Activated CD4-positive, alpha-beta memory T cell treated with anti-CD3 and anti-CD28 coated beads, Interleukin-2, amount 10 ng/mL, durations not matched to agents 7 days and 5 days (primary cell): ENCODE results near the gene KCNMB1. TPM values are rescaled to one million over a fixed set of nuclear protein-coding genes. Genes with fewer than 3 reads are reported as not detected.
"Not testable (repeated sequence)": the region's sequence is repeated elsewhere in the genome, so short reads cannot be mapped to it uniquely, and the experiment has no call there.

Experiments used
- CTCF ChIA-PET: fragments of 350-600 bp; sonication (Branson Sonifier 250); formaldehyde crosslinking; loops from one replicate; lab custom pipeline; 2021; ENCODE audit warnings: antibody characterized with exemption, inconsistent platforms; lab: Charles Lee
- POLR2A ChIA-PET: fragments of 350-600 bp; sonication (Branson Sonifier 250); formaldehyde crosslinking; loops from one replicate; lab custom pipeline; 2021; ENCODE audit warnings: antibody characterized with exemption; lab: Charles Lee
- DNase-seq: peaks from one replicate; pipeline ENCODE4 v3.0.0-alpha.2; 2020
- H3K27ac Mint-ChIP-seq: one replicate; pipeline ENCODE4 v1.8.0; 2021; ENCODE audit warnings: mild to moderate bottlenecking, mixed read lengths
- H3K27me3 Mint-ChIP-seq: one replicate; pipeline ENCODE4 v1.8.0; 2021; ENCODE audit warnings: mixed read lengths
- H3K36me3 Mint-ChIP-seq: one replicate; pipeline ENCODE4 v1.8.0; 2021; ENCODE audit warnings: low read depth, mixed read lengths
- H3K4me1 Mint-ChIP-seq: one replicate; pipeline ENCODE4 v1.8.0; 2021; ENCODE audit warnings: mixed read lengths
- H3K4me3 Mint-ChIP-seq: one replicate; pipeline ENCODE4 v1.8.0; 2021; ENCODE audit warnings: mild to moderate bottlenecking, mixed read lengths
- H3K9me3 Mint-ChIP-seq: one replicate; pipeline ENCODE4 v1.8.0; 2021; ENCODE audit warnings: mixed read lengths
- total RNA-seq, 2 experiments: library from RNA; stranded (reverse); gene quantifications; one replicate each; pipeline ENCODE4 v1.2.3, GENCODE V29; 2021

KCNMB1 gene
- total RNA-seq, 2 experiments from 2014 or later, result not detected

GRCh38 chr5:170387775-170388639 lies 1.2 kb downstream of the KCNMB1 start:
- Mint-ChIP-seq H3K27me3 (peaks cover 27% of the 10 kb centered on the region), H3K4me3 (no peak overlapping the region), H3K4me1 (peaks cover 5% of the 10 kb centered on the region), H3K27ac (no peak overlapping the region), H3K36me3 (no peaks in the 10 kb centered on the region), H3K9me3 (no peaks in the 10 kb centered on the region)
- ChIA-PET CTCF (interaction anchor here (1.3 kb wide), 1 partner anchor 33 kb away, joined by 3 read pairs; no protein-coding TSS in a partner anchor), POLR2A (no interaction called here)
- DNase-seq, result no peak

GRCh38 chr5:170386743-170387395 lies 2.3 kb downstream of the KCNMB1 start:
- POLR2A ChIA-PET, result no interaction called here
- CTCF ChIA-PET, result interaction anchor here (1.3 kb wide), 1 partner anchor 34 kb away, joined by 3 read pairs; no protein-coding TSS in a partner anchor
- Mint-ChIP-seq H3K4me3 (no peak overlapping the region), H3K27ac (no peak overlapping the region), H3K4me1 (peaks cover 2% of the 10 kb centered on the region), H3K9me3 (no peaks in the 10 kb centered on the region), H3K36me3 (no peaks in the 10 kb centered on the region), H3K27me3 (peaks cover 27% of the 10 kb centered on the region)
- DNase-seq, result no peak

DNA sequence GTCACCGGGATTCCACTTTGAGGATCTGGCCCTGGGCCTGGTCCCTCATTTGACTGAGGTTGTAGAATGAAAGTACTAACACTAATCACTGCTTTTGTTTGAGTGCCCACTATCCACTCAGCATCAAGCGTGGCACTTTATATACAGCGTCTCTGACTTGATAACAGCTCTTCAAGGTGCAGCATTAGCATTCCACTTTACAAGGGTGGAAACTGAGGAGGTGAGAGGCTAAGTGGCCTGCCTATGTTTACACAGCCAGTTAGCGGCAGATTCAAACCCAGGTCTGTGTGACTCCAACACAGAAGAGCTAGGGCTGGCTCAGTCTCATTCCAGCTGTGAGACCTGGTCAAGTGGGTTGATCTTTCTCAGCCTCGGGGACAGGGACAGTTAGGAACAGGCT lies 5.9 kb downstream of the KCNMB1 start:
- no peak for DNase-seq
- no peaks in the 10 kb centered on the region for H3K4me1 Mint-ChIP-seq
- no peaks in the 10 kb centered on the region for H3K36me3 Mint-ChIP-seq
- H3K27me3 Mint-ChIP-seq, result peaks cover 16% of the 10 kb centered on the region
- ChIA-PET POLR2A (no interaction called here), CTCF (no interaction called here)
- H3K4me3 Mint-ChIP-seq, result no peak overlapping the region
- H3K27ac Mint-ChIP-seq, result no peak overlapping the region
- H3K9me3 Mint-ChIP-seq, result no peaks in the 10 kb centered on the region

- DNase-seq, result no peak
- Mint-ChIP-seq H3K4me3 (no peak overlapping the region), H3K4me1 (no peaks in the 10 kb centered on the region), H3K27me3 (peaks cover 14% of the 10 kb centered on the region), H3K36me3 (no peaks in the 10 kb centered on the region), H3K27ac (no peak overlapping the region), H3K9me3 (no peaks in the 10 kb centered on the region)
- ChIA-PET POLR2A (no interaction called here), CTCF (no interaction called here)
These were observed 6.4 kb downstream of the KCNMB1 start for GRCh38 chr5:170382790-170383189.

DNA sequence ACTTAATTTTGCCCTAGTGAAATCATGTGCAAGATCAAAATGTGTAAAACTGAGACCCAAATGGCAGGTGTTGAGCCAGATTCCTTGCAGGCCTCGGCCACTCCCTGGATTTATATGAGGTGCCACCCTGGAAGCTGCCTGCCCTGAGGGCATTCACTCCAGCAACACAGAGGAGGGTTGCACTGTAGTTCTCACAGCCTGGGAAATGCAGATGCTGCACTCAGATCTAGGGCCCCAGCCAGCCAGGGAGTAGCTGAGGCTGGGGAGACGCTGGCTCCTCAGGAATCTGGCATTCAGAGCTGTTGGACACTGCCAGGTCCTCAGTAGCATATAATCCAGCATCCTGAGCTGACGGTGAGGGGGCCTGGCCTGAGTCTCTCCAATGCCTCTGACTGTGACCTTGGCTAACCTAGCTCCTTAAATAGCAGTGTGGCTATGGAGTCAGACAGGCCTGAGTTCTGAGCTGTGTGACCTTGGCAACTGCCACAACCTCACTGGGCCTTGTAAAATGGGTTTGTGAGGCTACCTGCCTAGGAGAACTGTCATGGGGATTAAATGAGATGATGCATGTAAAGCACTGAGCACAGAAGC lies 8.7 kb downstream of the KCNMB1 start:
- POLR2A ChIA-PET, result no interaction called here
- Mint-ChIP-seq H3K27ac (no peak overlapping the region), H3K36me3 (no peaks in the 10 kb centered on the region), H3K4me3 (no peak overlapping the region), H3K27me3 (peaks cover 3% of the 10 kb centered on the region), H3K9me3 (no peaks in the 10 kb centered on the region), H3K4me1 (no peaks in the 10 kb centered on the region)
- no peak for DNase-seq
- CTCF ChIA-PET, result interaction anchor here (1.4 kb wide), 1 partner anchor 31 kb away, joined by 3 read pairs; no protein-coding TSS in a partner anchor

GRCh38 chr5:170378740-170379139 lies 10.4 kb downstream of the KCNMB1 start:
- DNase-seq, result no peak
- Mint-ChIP-seq H3K27me3 (peaks cover 4% of the 10 kb centered on the region), H3K9me3 (no peaks in the 10 kb centered on the region), H3K4me3 (no peak overlapping the region), H3K27ac (no peak overlapping the region), H3K4me1 (no peaks in the 10 kb centered on the region), H3K36me3 (no peaks in the 10 kb centered on the region)
- ChIA-PET POLR2A (no interaction called here), CTCF (no interaction called here)

DNA sequence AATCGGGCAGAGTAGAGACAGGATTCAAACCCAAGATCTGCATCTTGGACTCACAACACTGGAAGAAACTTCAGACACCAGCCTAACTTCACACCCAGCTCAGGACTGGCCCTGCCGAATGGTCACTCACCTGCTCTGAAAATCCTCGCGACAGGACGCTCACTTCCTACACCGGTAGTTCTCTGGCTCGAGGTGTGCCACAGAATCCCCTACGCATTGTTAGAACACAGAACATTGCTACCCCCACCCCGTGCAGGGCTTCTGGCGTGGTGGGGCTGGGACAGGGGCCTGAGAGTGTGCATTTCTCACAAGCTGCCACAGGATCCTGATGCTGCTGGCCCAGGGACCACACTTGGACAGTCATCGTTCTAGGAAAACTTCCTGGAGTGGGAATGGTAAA lies 12.1 kb downstream of the KCNMB1 start:
- no peaks in the 10 kb centered on the region for H3K4me1 Mint-ChIP-seq
- H3K9me3 Mint-ChIP-seq, result no peaks in the 10 kb centered on the region
- H3K36me3 Mint-ChIP-seq, result no peaks in the 10 kb centered on the region
- ChIA-PET POLR2A (no interaction called here), CTCF (no interaction called here)
- H3K4me3 Mint-ChIP-seq, result no peak overlapping the region
- no peak overlapping the region for H3K27ac Mint-ChIP-seq
- peaks cover 12% of the 10 kb centered on the region for H3K27me3 Mint-ChIP-seq
- DNase-seq, result no peak

DNA sequence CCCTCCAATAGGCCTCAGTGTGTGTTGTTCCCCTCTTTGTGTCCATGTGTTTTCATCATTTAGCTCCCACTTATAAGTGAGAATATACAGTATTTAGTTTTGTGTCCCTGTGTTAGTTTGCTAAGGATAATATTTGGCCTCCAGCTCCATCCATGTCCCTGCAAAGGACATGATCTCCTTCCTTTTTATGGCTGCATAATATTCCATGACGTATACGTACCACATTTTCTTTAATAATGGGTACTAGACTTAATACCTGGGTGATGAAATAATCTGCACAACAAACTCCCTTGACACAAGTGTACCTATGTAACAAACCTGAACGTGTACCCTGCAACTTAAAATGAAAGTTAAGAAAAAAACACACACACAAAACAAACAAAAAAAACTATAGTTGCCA lies 12.6 kb downstream of the KCNMB1 start:
- H3K27me3 Mint-ChIP-seq, result peaks cover 17% of the 10 kb centered on the region
- DNase-seq, POLR2A ChIA-PET: not testable (repeated sequence)

DNA sequence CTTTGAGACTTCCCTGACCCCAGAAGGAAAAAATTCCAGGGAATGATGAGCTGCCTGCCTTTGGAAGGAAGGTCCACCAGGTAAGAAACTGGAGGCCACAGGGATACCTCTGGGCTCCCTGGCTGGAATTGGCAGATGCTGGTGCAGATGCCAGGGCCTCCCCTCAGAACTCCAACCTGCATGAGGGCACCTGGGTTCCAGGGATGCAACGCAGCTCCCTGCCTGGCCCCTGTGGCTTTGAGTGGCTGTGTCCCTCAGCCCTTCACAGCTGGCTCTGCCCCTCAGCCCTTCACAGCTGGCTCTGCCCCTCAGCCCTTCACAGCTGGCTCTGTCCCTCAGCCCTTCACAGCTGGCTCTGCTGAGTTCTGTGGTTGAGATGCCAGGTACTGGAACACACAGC lies 13.9 kb downstream of the KCNMB1 start:
- Mint-ChIP-seq H3K27ac (no peak overlapping the region), H3K36me3 (no peaks in the 10 kb centered on the region), H3K4me3 (no peak overlapping the region), H3K9me3 (no peaks in the 10 kb centered on the region), H3K27me3 (peaks cover 21% of the 10 kb centered on the region), H3K4me1 (no peaks in the 10 kb centered on the region)
- POLR2A ChIA-PET, result no interaction called here
- CTCF ChIA-PET, result no interaction called here
- no peak for DNase-seq

More for the DNA sequence above, 12.6 kb downstream of the KCNMB1 start:
- H3K4me3 Mint-ChIP-seq, CTCF ChIA-PET, H3K4me1 Mint-ChIP-seq, H3K27ac Mint-ChIP-seq, H3K9me3 Mint-ChIP-seq, H3K36me3 Mint-ChIP-seq: not testable (repeated sequence)

DNA sequence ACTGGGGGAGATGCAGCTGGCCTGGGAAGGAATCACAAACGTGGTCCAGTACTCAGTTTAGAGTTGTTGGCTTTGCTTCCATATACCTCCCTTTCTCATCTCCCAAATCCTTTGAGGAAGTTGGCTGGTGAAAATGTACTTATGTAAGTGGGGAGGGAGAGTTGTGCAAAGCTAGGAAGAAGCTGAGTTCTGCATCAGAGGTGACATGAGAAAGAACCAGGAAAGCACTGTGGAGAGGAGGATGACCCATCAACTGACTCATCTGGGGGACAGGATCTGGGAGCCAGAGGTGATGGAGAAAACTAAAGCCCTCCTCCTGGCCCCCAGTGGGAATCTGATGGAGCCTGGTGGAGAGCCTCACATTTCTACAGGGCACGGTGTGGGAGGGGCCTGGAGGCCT lies 16.2 kb downstream of the KCNMB1 start:
- no peak for DNase-seq
- Mint-ChIP-seq H3K36me3 (no peaks in the 10 kb centered on the region), H3K4me3 (no peak overlapping the region), H3K27ac (no peak overlapping the region), H3K27me3 (peaks cover 32% of the 10 kb centered on the region), H3K4me1 (no peaks in the 10 kb centered on the region), H3K9me3 (no peaks in the 10 kb centered on the region)
- ChIA-PET POLR2A (no interaction called here), CTCF (interaction anchor here (2.6 kb wide), 1 partner anchor 147 kb away, joined by 6 read pairs; no protein-coding TSS in a partner anchor)

DNA sequence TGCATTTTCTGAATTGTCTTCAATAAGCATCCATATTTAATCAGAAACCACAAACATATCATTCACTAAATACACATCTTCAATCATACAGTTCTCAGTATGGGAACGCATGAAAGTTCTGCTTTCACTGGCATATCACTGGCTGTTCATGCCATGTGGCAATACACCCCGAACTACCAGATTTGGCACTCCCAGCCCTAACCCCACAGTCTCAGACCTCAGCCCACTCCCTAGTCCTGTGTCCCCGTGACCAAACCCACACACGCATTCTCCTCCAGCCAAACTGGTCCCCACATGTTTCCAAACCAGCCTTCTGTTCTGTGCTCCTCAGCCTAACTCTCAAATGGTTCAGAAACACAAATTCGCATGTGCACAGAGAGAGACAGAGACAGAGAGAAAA lies 20.6 kb downstream of the KCNMB1 start:
- CTCF ChIA-PET, result no interaction called here
- Mint-ChIP-seq H3K36me3 (no peaks in the 10 kb centered on the region), H3K4me3 (no peak overlapping the region), H3K9me3 (no peaks in the 10 kb centered on the region), H3K27me3 (peaks cover 29% of the 10 kb centered on the region), H3K4me1 (no peaks in the 10 kb centered on the region), H3K27ac (no peak overlapping the region)
- DNase-seq, result no peak
- POLR2A ChIA-PET, result no interaction called here

- POLR2A ChIA-PET, result no interaction called here
- peaks cover 16% of the 10 kb centered on the region for H3K27me3 Mint-ChIP-seq
- CTCF ChIA-PET, result no interaction called here
- DNase-seq, result no peak
- no peak overlapping the region for H3K27ac Mint-ChIP-seq
- H3K4me1 Mint-ChIP-seq, result no peaks in the 10 kb centered on the region
- no peak overlapping the region for H3K4me3 Mint-ChIP-seq
- H3K9me3 Mint-ChIP-seq, result no peaks in the 10 kb centered on the region
- H3K36me3 Mint-ChIP-seq, result no peaks in the 10 kb centered on the region
These were observed 22.9 kb downstream of the KCNMB1 start for GRCh38 chr5:170366276-170366675.

DNA sequence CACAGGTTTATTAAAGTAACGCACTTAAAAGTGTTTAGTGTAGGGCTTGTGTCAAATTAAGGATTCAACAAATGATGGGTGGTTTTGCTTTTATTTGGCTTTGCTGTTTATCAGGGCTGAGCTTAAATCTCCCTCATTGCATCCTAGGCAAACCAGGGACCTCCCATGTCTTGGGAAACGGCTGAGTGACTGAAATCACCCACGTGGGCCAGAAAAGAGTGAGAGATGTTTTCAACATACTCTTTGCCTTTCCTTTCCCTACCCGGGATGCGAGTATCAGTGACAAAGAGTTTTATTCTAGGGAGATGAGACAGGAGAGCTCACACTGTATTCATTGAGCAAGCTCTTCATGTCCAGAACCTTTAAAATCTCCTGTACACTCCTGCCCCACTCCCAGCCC lies 23.3 kb downstream of the KCNMB1 start:
- ChIA-PET POLR2A (no interaction called here), CTCF (no interaction called here)
- Mint-ChIP-seq H3K36me3 (no peaks in the 10 kb centered on the region), H3K27ac (no peak overlapping the region), H3K27me3 (peaks cover 15% of the 10 kb centered on the region), H3K9me3 (no peaks in the 10 kb centered on the region), H3K4me3 (no peak overlapping the region), H3K4me1 (no peaks in the 10 kb centered on the region)
- no peak for DNase-seq
